Uterus (tissue), 2 donors: ENCODE measurements around the gene PANK2.

Experiments
- CTCF ChIP-seq, 4 experiments: fragments of 200-600 bp in 2 of 4; fragments of 450-650 bp in 2 of 4; sonication (generic) in 2 of 4; IDR thresholded peaks; one replicate each; pipeline ENCODE4 v1.5.1; 2016 to 2019; ENCODE audit warnings: antibody characterized with exemption in 4 of 4, mild to moderate bottlenecking in 2 of 4, moderate library complexity in 1 of 4
- POLR2A ChIP-seq, 2 donors: fragments of 450-650 bp; IDR thresholded peaks; one replicate each; pipeline ENCODE4 v1.6.1; 2016; ENCODE audit warnings: antibody characterized with exemption in 2 of 2, mild to moderate bottlenecking in 1 of 2, moderate library complexity in 1 of 2

GRCh38 chr20:3896853-3897583 is 7.8 kb downstream of the PANK2 start:
- no peak for TF ChIP-seq CTCF (IDR thresholded peaks at IDR 0.05)
- TF ChIP-seq POLR2A (IDR thresholded peaks at IDR 0.05) = no peak
